Natural killer cell (primary cell): ENCODE measurements around the gene NAALADL1. TPM values are rescaled to one million over a fixed set of nuclear protein-coding genes. Genes with fewer than 3 reads are reported as not detected.

Experiments used
- ATAC-seq, 3 donors: fragments of 150-1000 bp in 2 of 3; fragments of 200-7000 bp in 1 of 3; cut with Tn5 transposase; 1 replicate in 1 of 3; 2 replicates in 2 of 3; pipeline ENCODE4 v1.10.0; 2021; ENCODE audit warnings: mild to moderate bottlenecking in 2 of 3, moderate library complexity in 2 of 3
- DNase-seq, 2 donors: peaks; one replicate each; pipeline versions ENCODE4 v3.0.0 to v3.0.0-alpha.2; 2013 to 2021; ENCODE audit warnings: mixed read lengths in 1 of 2
- H3K27ac ChIP-seq: one replicate; pipeline ENCODE4 v1.5.1; 2013; ENCODE audit warnings: mild to moderate bottlenecking, low read length
- H3K27me3 ChIP-seq: one replicate; pipeline ENCODE4 v1.6.1; 2013; ENCODE audit warnings: low read length; ENCODE audit not compliant: control insufficient read depth, insufficient read depth
- H3K36me3 ChIP-seq: one replicate; pipeline ENCODE4 v1.6.1; 2013; ENCODE audit warnings: low read length; ENCODE audit not compliant: control insufficient read depth, insufficient read depth
- H3K4me1 ChIP-seq: one replicate; pipeline ENCODE4 v1.6.1; 2013; ENCODE audit warnings: low read length; ENCODE audit not compliant: control insufficient read depth, insufficient read depth
- H3K4me3 ChIP-seq: one replicate; pipeline ENCODE4 v1.5.1; 2013; ENCODE audit warnings: low read length
- H3K9me3 ChIP-seq: one replicate; pipeline ENCODE4 v1.6.1; 2013; ENCODE audit warnings: low read length; ENCODE audit not compliant: control insufficient read depth, insufficient read depth
- H3K27ac Mint-ChIP-seq, 2 donors: one replicate each; pipeline ENCODE4 v1.8.0; 2022; ENCODE audit warnings: mild to moderate bottlenecking in 2 of 2, mixed read lengths in 2 of 2, moderate library complexity in 1 of 2
- H3K27me3 Mint-ChIP-seq, 2 donors: one replicate each; pipeline ENCODE4 v1.8.0; 2022; ENCODE audit warnings: low read depth in 2 of 2, mixed read lengths in 2 of 2
- H3K36me3 Mint-ChIP-seq: one replicate; pipeline ENCODE4 v1.8.0; 2022; ENCODE audit warnings: mixed read lengths
- H3K4me1 Mint-ChIP-seq, 2 donors: one replicate each; pipeline ENCODE4 v1.8.0; 2022; ENCODE audit warnings: mixed read lengths in 2 of 2
- H3K4me3 Mint-ChIP-seq: one replicate; pipeline ENCODE4 v1.8.0; 2022; ENCODE audit warnings: mild to moderate bottlenecking, moderate library complexity, mixed read lengths
- H3K9me3 Mint-ChIP-seq, 2 donors: one replicate each; pipeline ENCODE4 v1.8.0; 2022; ENCODE audit warnings: mixed read lengths in 2 of 2
- WGBS: methylation state at CpG from one replicate; pipeline ENCODE4 v1.1.7; 2013; ENCODE audit warnings: missing lambda C conversion rate; ENCODE audit not compliant: insufficient coverage; 5-methylcytosine and 5-hydroxymethylcytosine counted together
- intact Hi-C: fragments of 100-400 bp; cut with micrococcal nuclease; formaldehyde crosslinking; loops from one replicate; pipeline ENCODE4 v1.14.2; 2022
- total RNA-seq, 4 donors: library from RNA; stranded (reverse); fragments of 120-200 nt in 1 of 4; gene quantifications; one replicate each; pipeline versions ENCODE4 v1.2.3 to v1.2.4, GENCODE V29; 2013 to 2022
- TF ChIP-seq, protein P1 (sequence below): fragments of 200-600 bp; IDR thresholded peaks from one replicate; pipeline ENCODE4 v1.8.0; 2022; ENCODE audit warnings: antibody characterized with exemption

The NAALADL1 gene
- total RNA-seq, 3 donors from 2014 or later (not counting 1 experiment from before 2014, with no cell fraction given), result 41.6 to 54.1 (median 46.0) TPM

DNA sequence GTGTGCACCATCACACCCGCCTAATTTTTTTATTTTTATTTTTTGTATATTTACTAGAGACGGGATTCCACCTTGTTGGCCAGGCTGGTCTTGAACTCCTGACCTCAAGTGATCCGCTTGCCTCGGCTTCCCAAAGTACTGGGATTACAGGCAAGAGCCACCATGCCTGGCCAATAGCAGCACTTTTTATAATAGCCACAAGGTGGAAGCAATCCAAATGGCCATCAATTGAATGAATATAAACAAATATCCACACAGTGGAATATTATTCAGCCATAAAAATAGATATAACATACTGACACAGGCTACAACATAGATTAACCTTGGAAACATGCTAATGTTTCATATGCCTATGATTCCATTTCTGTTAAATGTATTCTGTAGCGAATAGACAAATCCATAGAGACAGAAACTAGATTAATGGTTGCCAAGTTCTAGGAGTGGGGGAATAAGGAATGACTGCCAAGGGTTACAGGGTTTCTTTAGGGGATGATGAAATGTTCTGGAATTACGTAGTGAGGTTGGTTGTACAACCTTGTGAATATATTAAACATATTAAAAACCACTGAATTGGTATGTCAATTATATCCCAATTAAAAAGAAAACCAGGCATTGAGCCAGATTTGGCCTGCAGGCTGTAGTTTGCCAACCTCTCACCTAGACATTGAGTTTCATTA lies 42.5 kb upstream of the NAALADL1 start:
- H3K27ac ChIP-seq, result no peak overlapping the region
- TF ChIP-seq, protein P1, sequence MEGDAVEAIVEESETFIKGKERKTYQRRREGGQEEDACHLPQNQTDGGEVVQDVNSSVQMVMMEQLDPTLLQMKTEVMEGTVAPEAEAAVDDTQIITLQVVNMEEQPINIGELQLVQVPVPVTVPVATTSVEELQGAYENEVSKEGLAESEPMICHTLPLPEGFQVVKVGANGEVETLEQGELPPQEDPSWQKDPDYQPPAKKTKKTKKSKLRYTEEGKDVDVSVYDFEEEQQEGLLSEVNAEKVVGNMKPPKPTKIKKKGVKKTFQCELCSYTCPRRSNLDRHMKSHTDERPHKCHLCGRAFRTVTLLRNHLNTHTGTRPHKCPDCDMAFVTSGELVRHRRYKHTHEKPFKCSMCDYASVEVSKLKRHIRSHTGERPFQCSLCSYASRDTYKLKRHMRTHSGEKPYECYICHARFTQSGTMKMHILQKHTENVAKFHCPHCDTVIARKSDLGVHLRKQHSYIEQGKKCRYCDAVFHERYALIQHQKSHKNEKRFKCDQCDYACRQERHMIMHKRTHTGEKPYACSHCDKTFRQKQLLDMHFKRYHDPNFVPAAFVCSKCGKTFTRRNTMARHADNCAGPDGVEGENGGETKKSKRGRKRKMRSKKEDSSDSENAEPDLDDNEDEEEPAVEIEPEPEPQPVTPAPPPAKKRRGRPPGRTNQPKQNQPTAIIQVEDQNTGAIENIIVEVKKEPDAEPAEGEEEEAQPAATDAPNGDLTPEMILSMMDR, result no peak
- H3K4me1 ChIP-seq, result peaks cover 14% of the 10 kb centered on the region
- no peak overlapping the region for H3K4me3 ChIP-seq
- WGBS, result 98% methylated on average over 4 of the region's 6 CpGs
- H3K27me3 Mint-ChIP-seq, result no peaks in the 10 kb centered on the region
- H3K9me3 Mint-ChIP-seq, result no peaks in the 10 kb centered on the region
- H3K9me3 ChIP-seq, result no peaks in the 10 kb centered on the region
- H3K27ac Mint-ChIP-seq, result no peak overlapping the region
- intact Hi-C loops, result no loop called here
- H3K27me3 ChIP-seq, result no peaks in the 10 kb centered on the region
- no peaks in the 10 kb centered on the region for H3K36me3 Mint-ChIP-seq
- peaks cover 21% of the 10 kb centered on the region for H3K36me3 ChIP-seq
- no peak for DNase-seq
- no peak overlapping the region for H3K4me3 Mint-ChIP-seq
- H3K4me1 Mint-ChIP-seq, result peaks cover 0 to 17% of the 10 kb centered on the region in 2 donors
- no peak for ATAC-seq

DNA sequence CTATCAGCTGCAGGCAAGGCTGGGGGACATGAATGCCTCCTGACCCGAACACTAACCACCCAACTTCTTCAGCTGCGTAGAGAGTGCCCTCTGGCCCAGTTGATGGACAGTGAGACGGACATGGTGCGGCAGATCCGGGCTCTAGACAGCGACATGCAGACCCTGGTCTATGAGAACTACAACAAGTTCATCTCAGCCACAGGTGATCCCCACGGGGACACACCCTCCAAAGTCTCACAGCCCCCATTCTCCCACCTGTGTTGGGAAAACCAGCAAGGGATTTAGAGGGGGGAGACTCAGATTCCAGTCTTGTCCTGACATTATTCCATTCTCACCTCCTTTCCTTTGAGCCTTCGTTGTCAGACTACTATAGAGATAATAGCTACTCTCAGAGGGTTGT lies 38.6 kb upstream of the NAALADL1 start:
- Mint-ChIP-seq H3K9me3 (no peaks in the 10 kb centered on the region), H3K27ac (peak overlapping the region; percentile 83 to 92), H3K36me3 (no peaks in the 10 kb centered on the region), H3K4me3 (peak overlapping the region; percentile 40), H3K4me1 (peaks cover 0 to 14% of the 10 kb centered on the region in 2 donors), H3K27me3 (no peaks in the 10 kb centered on the region)
- Histone ChIP-seq H3K27me3 (no peaks in the 10 kb centered on the region), H3K36me3 (peaks cover 12% of the 10 kb centered on the region), H3K4me1 (peaks cover 19% of the 10 kb centered on the region), H3K9me3 (no peaks in the 10 kb centered on the region), H3K4me3 (peak overlapping the region; percentile 85), H3K27ac (peak overlapping the region; percentile 76)
- WGBS, result 59% methylated on average over 7 of the region's 8 CpGs
- no peak for ATAC-seq
- intact Hi-C loops, result loop anchor here (1.0 to 2.0 kb wide), 3 partner anchors 13 to 20 kb away; partner anchors contain the start of genes CDCA5, TM7SF2, ZFPL1 and ZNHIT2
- DNase-seq, result no peak
- TF ChIP-seq, protein P1, result no peak

DNA sequence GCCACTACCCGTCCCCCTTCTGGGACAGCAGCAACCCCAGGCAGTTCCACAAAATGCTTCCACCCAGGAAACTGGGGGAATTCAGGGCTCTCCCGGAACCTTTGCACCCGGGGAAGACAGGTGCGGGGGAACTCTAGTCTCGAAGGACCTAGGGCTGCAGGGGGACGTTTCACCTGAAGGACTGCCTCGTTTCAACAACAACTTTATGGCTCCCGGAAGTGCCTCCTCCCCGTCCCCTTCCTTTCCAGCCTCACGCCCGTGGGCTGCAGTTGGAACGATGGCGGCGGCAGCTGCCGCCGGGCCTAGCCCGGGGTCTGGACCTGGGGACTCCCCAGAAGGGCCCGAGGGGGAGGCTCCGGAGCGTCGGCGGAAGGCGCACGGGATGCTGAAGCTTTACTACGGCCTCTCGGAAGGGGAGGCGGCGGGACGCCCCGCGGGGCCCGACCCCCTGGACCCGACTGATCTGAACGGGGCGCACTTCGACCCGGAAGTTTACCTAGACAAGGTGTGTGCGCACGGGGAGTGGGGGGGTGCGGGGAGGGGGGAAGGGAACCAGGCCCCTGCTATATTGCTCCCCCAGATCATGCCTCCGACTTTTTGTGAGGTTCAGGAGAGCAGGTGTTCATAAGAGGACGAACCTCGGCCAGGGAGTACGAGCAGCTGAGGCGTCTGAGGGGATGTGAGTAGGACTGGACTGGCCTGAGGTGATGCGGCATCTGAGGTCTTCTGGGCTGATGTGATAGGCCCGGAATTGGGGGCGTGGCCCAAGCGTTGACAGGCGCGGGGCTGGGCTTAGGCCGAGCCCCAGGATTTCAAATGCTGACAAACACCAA lies 37.8 kb upstream of the NAALADL1 start, which contains the start of gene VPS51:
TSS of gene VPS51 (plus strand) at position 241 of the 833 bp plus-strand sequence. CDS start at position 278, 37 bp downstream.
- Mint-ChIP-seq H3K9me3 (no peaks in the 10 kb centered on the region), H3K36me3 (no peaks in the 10 kb centered on the region), H3K4me1 (peaks cover 0 to 14% of the 10 kb centered on the region in 2 donors), H3K4me3 (peak within 1 kb of the TSS; percentile 92), H3K27ac (peak within 1 kb of the TSS; percentile 83 to 92), H3K27me3 (no peaks in the 10 kb centered on the region)
- ATAC-seq (peak; percentile 89 to 96 (median 92)), DNase-seq (peak; percentile 79 to 95)
- Histone ChIP-seq H3K9me3 (no peaks in the 10 kb centered on the region), H3K36me3 (peaks cover 12% of the 10 kb centered on the region), H3K27me3 (no peaks in the 10 kb centered on the region), H3K27ac (peak within 1 kb of the TSS; percentile 76), H3K4me1 (peaks cover 19% of the 10 kb centered on the region), H3K4me3 (peak within 1 kb of the TSS; percentile 85)
- intact Hi-C loops, result loop anchor here (1.0 to 2.0 kb wide), 3 partner anchors 12 to 21 kb away; partner anchors contain the start of genes CDCA5, TM7SF2, ZFPL1 and ZNHIT2
- TF ChIP-seq, protein P1, result no peak
- under 1% methylated on average over 52 of the region's 52 CpGs for WGBS
